Amygdala (tissue), 56 donors: Measurements from ENCODE around the gene AGAP1.
"Not testable (repeated sequence)": the region's sequence is repeated elsewhere in the genome, so short reads cannot be mapped to it uniquely, and the experiment has no call there.

Experiments
- DNase-seq, 56 donors: peaks; one replicate each; lab custom pipeline; 2025; lab: John Stamatoyannopoulos, UW

AGAP1 gene

DNA sequence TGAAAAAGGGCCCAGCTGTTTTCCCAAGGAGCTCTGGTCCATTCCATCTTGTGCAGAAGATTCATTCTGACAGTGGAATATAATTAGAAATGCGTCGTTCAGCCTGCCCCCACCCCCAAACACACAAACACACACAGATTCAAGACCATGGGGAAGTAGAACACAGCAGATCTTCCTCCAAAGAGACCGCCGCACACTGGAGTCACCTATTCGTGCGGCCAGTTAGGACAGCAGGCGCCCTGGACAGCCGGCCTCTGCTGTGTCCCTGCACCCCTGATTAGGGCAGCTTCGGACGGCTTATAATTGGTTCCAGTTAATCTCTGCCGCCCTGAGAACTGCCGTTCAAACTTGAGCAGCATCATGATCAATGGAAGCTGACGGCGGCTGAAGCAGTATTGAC lies 558.4 kb downstream of the AGAP1 start:
- DNase-seq: no peak

- DNase-seq: peak in 5 of 56 donors; percentile 3 to 16 (median 6)
Measured at GRCh38 chr2:236052926-236053821, 559.3 kb downstream of the AGAP1 start.

DNA sequence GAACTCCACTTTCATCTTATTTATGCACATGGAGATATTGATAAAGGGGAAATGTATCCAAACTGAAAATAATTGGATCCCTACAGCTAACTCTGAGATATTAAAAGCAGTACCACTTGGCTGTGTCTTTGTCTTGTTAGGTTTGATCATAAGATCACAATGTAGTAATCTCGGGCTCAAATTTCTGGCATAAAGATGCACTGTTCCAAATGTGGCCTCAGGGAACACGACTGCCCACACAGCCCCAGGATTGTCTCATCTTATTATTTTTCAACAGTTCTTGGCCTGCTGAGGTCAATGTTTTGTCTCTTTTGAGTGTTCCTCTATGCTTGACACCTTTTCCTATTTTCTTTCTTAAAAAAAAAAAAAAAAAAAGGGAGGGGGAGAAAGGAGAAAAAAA lies 560.3 kb downstream of the AGAP1 start:
- DNase-seq: no peak

DNA sequence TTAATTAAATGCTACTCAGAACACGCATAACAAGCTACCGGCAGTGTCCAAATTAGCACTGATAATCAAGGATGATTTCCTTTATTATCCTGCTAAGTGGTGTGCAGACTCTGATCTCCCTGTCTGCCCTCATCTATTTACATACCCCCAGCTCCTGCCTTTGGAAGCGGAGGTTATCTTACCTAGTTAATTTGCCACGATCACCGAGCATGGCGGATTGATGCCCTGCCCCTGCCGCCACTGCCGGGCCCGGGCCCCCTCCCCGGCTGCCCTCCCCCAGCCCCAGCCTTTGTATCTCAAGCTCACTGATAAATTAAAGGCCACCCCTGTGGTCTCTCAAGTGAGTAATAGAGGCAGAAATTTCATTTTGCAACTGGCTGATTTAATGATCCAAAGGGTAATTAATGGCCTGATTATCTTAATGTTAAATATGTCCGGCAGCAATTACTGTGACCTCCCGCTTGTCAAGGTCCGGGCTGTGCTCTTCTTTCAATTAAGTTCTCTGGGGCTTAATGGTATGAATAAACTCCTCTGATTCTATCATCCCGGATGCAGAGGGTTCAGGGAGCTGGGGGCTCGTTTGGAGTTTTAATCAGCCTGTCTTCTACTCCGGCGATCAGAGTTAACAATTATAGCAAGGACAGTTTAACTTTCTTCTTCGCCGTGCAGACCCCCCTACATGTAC lies 560.9 kb downstream of the AGAP1 start:
- DNase-seq: no peak

- peak in 2 of 56 donors; percentile 4 to 17 for DNase-seq
Measured at GRCh38 chr2:236055471-236055870, 561.6 kb downstream of the AGAP1 start.

DNA sequence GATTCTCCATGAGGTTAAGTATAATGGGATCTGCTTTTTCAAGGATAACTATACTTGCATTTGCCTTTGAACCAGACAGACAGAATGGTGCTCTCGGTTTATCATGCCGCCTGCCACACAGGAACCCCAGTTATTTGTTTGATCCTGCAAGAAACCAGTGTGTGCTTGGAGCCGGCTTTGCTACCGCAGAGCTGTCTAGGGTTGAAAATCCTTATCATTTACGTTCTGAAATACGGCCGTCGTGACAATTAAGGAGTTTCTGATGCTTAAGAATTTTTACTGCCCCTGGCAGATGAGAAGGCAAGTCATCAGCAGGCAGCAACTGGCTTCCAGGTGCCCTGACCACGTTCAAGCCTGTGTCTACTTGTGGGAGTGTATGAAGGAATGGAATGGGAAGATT lies 562.3 kb downstream of the AGAP1 start:
- no peak for DNase-seq

GRCh38 chr2:236057375-236057774 lies 563.5 kb downstream of the AGAP1 start:
- no peak for DNase-seq

GRCh38 chr2:236061497-236061896 lies 567.7 kb downstream of the AGAP1 start:
- DNase-seq: no peak

DNA sequence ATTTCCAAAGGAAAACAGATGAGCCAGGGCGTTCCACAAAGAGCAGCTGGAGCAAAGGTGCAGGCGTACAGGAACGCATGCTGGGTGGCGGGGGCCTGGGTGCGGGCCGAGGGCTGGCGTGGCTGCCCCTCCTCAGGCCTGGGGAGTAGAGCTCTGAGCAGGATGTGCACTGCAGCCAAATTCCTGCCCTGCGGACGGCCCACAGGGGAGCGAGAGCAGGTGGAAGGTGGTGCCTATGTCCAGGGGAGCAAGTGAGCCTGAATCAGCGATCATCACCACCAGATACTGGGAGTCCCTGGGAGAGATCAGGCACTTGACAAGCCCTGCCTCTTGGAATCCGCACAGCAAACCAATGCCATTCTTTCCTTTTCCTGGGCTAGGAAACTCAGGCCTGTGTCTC lies 568.1 kb downstream of the AGAP1 start:
- DNase-seq: no peak

DNA sequence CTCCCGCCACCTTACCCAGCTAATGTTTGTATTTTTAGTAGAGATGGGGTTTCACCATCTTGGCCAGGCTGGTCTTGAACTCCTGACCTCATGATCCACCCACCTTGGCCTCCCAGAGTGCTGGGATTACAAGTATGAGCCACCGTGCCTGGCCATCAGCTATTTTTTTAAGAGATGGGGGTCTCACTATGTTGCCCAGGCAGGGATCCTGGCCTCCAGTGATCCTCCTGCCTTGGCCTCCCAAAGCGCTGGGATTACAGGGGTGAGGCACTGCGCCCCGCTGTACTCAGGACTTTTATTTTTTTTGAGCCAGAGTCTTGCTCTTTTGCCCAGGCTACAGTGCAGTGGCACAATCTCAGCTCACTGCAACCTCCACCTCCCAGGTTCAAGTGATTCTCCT lies 569.0 kb downstream of the AGAP1 start:
- not testable (repeated sequence) for DNase-seq

DNA sequence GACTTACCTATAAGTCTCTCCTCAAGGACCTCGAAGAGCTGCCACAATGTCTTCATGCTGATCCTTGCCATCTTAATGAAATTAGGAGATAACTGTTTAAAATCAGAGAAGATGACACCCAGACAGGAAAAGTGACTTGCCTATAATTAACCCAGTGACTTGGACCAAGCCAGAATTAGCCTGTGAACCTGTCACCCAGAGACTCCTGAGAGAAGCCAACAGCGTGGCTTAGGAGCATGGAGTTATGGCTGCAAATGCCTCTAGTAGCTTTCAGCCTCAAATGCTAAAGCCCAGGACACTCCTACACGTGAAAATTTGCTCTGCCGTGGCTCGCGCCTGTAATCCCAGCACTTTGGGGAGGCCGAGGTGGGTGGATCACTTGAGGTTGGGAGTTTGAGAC lies 570.2 kb downstream of the AGAP1 start:
- no peak for DNase-seq

- no peak for DNase-seq
Measured at GRCh38 chr2:236065314-236066160, 571.7 kb downstream of the AGAP1 start.

DNA sequence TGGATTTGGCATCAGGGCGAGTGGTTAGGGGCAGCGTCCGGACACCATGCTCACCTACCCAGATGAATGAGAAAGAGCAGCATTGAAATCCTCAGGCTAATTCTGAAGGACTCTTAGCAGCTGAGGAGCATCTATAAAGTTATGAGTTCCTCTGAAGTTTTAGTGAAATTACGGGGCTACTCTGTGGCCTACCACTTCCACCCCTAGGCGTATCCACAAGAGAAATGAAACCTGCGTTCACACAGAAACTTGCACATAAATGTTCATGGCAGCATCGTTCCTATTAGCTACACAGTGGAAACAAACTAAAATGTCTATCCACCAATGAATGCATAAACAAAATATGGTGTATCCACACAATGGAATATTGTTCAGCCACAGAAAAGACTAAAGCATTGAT lies 576.4 kb downstream of the AGAP1 start:
- DNase-seq: no peak

GRCh38 chr2:236073246-236073645 lies 579.4 kb downstream of the AGAP1 start:
- DNase-seq: no peak

DNA sequence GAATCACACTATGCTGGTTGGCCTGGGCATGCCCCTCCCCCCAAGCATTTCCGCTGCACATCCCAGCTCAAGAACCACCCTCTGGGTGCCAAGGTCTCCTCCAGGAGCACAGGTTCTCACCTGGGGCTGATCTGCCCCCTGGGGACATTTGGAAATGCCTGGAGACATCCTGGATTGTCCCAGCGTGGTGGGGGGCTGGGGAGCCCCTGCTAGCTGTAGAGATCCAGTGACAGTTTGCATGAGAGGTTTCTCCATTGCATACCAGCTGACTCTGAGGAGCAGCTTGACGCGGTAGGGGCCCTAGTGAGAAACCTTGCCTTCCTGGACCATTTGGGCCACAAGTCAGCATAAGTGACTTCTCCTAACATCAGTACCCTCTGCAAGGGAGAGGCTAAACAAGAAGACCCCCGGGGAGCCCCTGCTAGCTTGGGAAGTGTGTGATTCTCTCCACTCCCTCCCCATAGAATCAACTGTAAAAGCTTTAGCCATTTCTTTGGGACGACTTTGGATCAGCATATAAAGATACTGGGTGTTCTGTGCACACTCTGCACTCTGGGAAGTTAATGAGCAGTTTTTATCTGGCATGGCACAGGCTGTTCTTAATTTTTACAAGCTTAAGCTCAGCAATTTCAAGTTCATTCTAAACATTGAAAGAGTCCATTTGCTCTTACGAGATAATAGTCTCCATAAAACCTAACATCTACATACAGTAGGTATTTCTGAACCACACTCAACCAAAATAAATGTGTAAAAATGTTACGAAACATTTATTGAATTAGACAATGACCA lies 580.2 kb downstream of the AGAP1 start:
- DNase-seq: no peak

- DNase-seq: no peak
Measured at GRCh38 chr2:236075802-236076201, 582.0 kb downstream of the AGAP1 start.

DNA sequence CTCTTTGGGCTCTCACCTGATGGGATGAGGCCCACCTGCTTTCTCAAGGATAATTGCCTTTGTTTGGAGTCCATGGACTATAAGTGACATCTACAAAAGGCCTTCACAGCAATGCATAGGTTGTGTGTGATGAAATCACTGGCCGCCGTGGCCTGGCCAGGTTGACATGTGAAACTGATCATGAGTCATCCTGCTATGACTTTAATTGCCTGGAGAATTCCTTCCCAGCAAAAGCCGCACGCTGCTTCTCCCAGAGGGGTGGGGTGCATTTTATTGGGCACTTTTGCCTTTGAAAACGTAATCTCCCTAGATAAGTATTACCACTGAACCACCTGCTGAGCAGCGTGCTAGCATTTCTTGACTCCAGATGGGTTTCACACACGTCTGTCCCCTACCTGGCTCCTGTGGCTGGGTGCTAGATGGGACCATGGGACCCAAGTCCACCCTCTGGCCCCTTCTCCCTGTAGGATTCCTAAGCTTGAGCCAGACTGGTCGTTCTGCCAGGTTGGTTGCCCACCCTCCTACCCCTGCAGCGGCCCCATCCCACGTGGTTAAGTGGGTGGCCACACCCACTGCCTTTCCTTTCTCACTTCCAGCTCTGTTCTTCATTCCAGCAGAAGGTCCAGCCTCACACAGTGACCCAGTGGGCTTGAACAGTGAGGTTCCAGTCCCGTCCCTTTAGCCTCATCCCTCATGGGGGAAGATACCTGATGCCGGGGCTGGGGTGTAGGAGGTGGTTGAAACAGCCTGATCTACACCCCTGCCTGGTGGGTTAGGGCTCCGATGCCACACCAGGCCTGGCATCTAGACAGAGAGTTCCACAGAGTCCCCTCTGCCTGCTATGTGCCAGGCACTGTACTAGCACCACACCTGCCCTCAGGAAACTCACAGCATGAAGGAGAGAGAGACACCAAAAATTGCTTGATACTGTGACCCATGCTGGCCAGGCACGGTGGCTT lies 584.7 kb downstream of the AGAP1 start:
- no peak for DNase-seq

GRCh38 chr2:236080412-236080811 lies 586.6 kb downstream of the AGAP1 start:
- DNase-seq: no peak

- no peak for DNase-seq
Measured at GRCh38 chr2:236081171-236081570, 587.3 kb downstream of the AGAP1 start.
